Measurements from ENCODE around the gene CFAP126.

GRCh38 chr1:161389691-161390558, 22.2 kb upstream of the CFAP126 start:
- TF ChIP-seq, protein P1, sequence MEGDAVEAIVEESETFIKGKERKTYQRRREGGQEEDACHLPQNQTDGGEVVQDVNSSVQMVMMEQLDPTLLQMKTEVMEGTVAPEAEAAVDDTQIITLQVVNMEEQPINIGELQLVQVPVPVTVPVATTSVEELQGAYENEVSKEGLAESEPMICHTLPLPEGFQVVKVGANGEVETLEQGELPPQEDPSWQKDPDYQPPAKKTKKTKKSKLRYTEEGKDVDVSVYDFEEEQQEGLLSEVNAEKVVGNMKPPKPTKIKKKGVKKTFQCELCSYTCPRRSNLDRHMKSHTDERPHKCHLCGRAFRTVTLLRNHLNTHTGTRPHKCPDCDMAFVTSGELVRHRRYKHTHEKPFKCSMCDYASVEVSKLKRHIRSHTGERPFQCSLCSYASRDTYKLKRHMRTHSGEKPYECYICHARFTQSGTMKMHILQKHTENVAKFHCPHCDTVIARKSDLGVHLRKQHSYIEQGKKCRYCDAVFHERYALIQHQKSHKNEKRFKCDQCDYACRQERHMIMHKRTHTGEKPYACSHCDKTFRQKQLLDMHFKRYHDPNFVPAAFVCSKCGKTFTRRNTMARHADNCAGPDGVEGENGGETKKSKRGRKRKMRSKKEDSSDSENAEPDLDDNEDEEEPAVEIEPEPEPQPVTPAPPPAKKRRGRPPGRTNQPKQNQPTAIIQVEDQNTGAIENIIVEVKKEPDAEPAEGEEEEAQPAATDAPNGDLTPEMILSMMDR (IDR thresholded peaks at IDR 0.05; ENCODE audit: low read depth, low read length), result no peak
- TF ChIP-seq, protein P2, sequence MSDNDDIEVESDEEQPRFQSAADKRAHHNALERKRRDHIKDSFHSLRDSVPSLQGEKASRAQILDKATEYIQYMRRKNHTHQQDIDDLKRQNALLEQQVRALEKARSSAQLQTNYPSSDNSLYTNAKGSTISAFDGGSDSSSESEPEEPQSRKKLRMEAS (IDR thresholded peaks at IDR 0.05; ENCODE audit: low read depth, low read length), result peak; percentile 74
- TF ChIP-seq POLR2A (IDR thresholded peaks at IDR 0.05; ENCODE audit: extremely low read depth, insufficient read length) (peak; percentile 79), MYC (IDR thresholded peaks at IDR 0.05; ENCODE audit: low read depth, low read length) (0 out of 2 replicates have a peak, but pooled peaks have one; percentile 42)
